Stimulated activated CD4-positive, alpha-beta T cell treated with anti-CD3 and anti-CD28 coated beads, Interleukin-12 subunit alpha, Interleukin-12 subunit beta, amount 100 ng/mL, for 48 hours (primary cell): ENCODE results near the gene IFNW1.
"Not testable (repeated sequence)": the region's sequence is repeated elsewhere in the genome, so short reads cannot be mapped to it uniquely, and the experiment has no call there.

Experiments
- DNase-seq, 3 donors: peaks; one replicate each; pipeline ENCODE4 v3.0.0-alpha.2; 2020; ENCODE audit warnings: low read depth in 2 of 3, low spot score in 1 of 3

Gene IFNW1

GRCh38 chr9:21141427-21141882 is at the start of gene IFNW1:
Gene IFNW1 (minus strand): TSS chr9:21141832. CDS start chr9:21141570, 262 bp downstream.
- no peak for DNase-seq

GRCh38 chr9:21187487-21187886 is 45.9 kb upstream of the IFNW1 start, which contains the start of gene IFNA4:
Gene IFNA4 (minus strand): TSS chr9:21187587. CDS start chr9:21187531, 56 bp downstream.
- DNase-seq = not testable (repeated sequence)

DNA sequence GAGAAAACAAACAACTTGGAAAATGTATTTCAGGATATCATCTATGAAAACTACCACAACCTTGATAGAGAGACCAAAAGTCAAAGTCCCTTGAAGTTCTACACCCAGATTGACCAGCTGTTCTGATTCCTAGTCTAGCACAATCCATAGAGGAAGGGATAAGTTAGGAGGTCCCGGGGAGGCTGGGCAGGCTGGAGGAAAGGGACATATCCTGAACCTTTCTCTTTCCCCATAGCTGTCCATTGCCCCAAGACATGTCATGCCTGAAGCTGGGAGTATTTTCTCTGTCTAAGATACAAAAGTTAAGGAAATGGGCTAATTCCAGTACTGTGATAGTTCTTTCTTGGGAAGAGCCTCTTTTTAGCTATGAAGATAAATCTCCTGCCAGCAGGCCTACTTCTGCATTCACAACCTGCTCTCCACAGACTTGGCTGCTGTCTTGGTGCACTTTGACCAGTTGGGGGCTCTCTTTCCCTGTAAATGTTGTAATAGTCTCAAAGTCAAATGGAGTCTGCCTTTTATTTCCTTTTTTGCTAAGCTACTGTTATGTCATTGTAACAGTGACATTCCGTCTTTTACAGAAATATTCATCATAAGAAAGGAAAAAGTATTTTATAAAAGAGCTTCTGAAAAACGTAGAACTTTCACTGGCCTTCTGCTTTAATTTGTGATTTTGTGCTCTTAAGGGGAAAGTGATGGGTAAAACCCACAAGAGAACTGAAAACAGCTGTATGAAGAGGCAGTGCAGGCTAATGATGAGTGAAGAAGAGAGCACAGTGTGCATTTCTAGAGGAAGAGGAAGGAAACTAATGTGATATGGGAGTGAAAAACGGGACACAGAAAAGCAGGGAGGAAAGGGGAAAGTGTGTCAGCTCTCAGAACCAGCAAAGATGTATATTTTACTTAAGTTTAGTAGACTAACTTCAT is 41.4 kb upstream of the IFNW1 start:
- DNase-seq = not testable (repeated sequence)

- no peak for DNase-seq
Measured at GRCh38 chr9:21174671-21175070, 33.0 kb upstream of the IFNW1 start.

- no peak for DNase-seq
Measured at GRCh38 chr9:21172156-21172555, 30.5 kb upstream of the IFNW1 start.

- DNase-seq = no peak
Measured at GRCh38 chr9:21171351-21171750, 29.7 kb upstream of the IFNW1 start.

DNA sequence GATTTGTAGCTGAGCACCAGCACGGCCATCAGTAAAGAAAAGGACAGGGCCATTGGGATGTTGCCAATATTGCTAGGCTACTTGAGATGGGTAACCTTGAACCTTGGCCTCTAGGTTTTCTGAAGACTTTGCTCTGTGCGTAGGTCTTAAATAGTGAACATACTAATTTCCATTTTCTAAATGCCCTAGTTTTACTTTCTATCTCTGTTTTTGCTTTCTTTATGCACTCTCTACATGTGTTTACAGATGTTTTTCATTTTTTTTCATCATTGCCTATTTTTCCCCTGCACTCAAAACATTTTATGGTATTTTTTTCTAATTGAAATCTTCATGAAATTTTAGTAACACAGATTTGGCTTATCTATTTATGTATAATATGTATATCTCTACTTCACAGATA is 24.9 kb upstream of the IFNW1 start, which contains the start of gene IFNA21:
Gene IFNA21, minus strand, starts transcription at position 101 of the 400 bp plus-strand sequence. Its CDS starts 48 bp downstream, at position 53.
- DNase-seq = not testable (repeated sequence)

- DNase-seq = no peak
Measured at GRCh38 chr9:21165516-21165915, 23.9 kb upstream of the IFNW1 start.

DNA sequence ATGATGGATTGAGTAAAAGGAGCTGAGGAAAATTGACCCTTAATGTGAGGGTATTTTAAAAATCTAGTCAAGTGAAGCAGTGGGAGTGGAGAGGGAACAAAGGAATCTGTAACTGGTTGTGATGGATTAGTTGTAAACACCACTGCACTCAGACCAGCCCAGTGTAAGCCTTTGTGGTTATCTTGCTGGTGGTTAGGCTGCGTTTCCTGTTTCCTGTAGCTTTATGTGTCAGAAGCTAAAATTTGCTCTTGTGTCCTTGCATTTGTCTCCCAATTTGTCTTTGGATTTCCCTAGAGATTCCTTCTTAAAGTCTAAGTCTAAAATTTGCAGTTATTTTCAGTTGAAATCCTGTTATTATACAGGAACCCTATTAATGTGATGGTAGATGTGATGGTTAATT is 18.5 kb upstream of the IFNW1 start:
- DNase-seq = no peak

GRCh38 chr9:21155501-21155900 is 13.9 kb upstream of the IFNW1 start:
- no peak for DNase-seq

- no peak for DNase-seq
Measured at GRCh38 chr9:21154018-21154608, 12.5 kb upstream of the IFNW1 start.

DNA sequence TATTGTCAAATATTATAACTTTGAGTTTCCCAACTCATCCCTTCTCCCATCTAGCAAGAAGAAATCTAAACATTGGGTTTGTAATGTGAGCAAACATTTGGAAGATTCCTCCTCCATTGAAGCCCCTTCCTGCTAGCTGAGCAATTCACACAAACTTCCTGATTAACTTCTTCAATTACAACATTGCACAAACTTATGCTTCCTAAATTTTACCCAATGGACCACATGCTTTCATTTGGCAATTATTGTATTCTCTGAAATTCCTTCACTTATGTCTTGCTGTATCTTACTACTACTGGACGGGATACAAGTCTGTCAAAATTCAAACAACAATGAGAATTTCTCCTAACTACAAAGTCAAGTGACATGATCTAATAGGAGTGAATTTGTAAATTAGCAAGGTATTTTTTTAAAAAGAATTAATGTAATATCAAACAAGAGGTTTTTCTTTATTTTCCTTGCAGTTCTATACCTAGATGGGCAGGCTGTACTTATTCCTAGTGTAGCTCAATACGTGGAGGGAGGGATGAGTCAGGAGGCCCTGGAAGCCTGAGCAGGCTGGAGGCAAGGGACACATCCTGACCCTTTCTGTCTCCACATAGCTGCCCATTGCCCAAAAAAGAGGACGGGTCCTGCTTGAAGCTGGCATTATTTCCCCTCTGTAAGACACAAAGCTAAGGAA is 11.8 kb upstream of the IFNW1 start:
- no peak for DNase-seq

DNA sequence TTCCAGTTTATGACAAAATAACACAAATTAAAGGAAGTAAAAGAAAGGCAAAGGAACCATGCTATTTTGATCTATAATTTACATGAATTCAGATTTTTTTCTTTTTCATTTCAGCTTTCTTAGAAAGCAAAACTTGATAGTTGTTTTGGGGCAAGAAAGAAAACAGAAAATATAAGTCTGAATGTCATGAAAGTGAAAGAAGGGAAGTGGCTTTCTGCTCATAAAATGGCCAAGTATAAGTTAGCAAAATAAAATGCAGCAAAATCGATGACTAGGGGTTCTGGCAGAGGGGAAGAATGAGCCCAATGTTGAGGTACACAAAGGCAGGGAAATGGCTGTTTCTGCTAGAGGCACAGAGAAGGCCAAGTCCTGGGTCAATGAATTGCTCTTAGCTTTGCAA is 3.0 kb upstream of the IFNW1 start:
- DNase-seq = no peak

GRCh38 chr9:21137020-21137419 is 4.6 kb downstream of the IFNW1 start:
- DNase-seq = no peak

GRCh38 chr9:21135736-21136135 is 5.9 kb downstream of the IFNW1 start:
- DNase-seq = no peak

DNA sequence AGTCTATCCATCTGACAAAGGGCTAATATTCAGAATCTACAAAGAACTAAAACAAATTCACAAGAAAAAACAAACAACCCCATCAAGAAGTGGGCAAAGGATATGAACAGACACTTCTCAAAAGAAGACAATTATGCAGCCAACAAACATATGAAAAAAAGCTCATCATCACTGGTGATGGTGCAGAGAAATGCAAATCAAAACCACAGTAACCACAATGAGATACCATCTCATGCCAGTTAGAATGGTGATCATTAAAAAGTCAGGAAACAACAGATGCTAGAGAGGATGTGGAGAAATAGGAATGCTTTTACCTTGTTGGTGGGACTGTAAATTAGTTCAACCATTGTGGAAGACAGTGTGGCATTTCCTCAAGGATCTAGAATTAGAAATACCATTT is 13.4 kb downstream of the IFNW1 start:
- DNase-seq = not testable (repeated sequence)

DNA sequence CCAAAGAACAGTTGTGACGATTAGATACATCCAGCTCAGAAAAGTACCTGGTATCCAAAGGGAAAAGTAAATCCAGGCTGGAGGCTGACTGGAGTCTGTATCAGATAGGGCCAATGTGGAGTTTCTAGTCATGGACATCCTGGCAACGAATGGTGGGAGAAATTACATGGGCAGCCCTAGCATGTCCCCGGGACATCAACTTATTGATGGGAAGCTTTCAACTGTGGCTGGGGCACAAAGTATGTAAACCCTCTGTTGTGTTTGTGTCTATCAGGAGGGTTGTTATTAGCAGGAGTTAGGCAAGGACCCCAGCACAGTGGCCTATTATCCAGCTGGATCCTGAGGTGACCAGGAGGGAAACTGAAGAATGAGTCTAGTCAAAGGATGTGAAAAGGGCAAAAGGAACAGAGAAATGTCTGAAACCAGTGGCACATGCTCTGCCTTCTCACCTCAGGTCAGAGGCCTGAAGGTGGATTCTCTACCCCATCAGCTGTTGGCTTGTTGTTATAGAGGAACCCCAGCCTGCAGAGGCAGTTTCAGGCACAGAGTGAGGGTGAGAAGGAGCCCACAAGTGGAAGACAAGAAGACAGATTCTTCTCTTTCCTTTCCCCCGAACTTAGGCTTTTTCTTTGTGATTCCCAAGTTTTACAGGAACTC is 19.9 kb downstream of the IFNW1 start:
- no peak for DNase-seq

GRCh38 chr9:21121079-21121478 is 20.6 kb downstream of the IFNW1 start:
- no peak for DNase-seq

- no peak for DNase-seq
Measured at GRCh38 chr9:21119093-21119770, 22.4 kb downstream of the IFNW1 start.

GRCh38 chr9:21114311-21114710 is 27.3 kb downstream of the IFNW1 start:
- DNase-seq = no peak
